IMR-90 (cell line): ENCODE results near the gene NT5M. TPM values are rescaled to one million over a fixed set of nuclear protein-coding genes. Genes with fewer than 3 reads are reported as not detected.
A peak's percentile ranks its signal among the peaks of the same experiment; 100 is the strongest.

Experiments used
- ATAC-seq: fragments of 200-7000 bp; cut with Tn5 transposase; 2 replicates; pipeline ENCODE4 v1.9.1; 2020; ENCODE audit warnings: low read depth, mild to moderate bottlenecking, moderate library complexity
- BruUV-seq: library from RNA; stranded (reverse); fragments of 400-500 nt; replicated peaks from 2 replicates; lab custom pipeline; 2021; lab: Mats Ljungman, UMichigan
- CTCF ChIA-PET: fragments of 300-600 bp; formaldehyde crosslinking; extraction: SDS; loops from one replicate; lab custom pipeline; 2021; ENCODE audit warnings: antibody characterized with exemption; lab: Yijun Ruan, JAX
- POLR2A ChIA-PET: fragments of 300-600 bp; sonication (Branson Sonifier 250); formaldehyde crosslinking; loops from one replicate; lab custom pipeline; 2022; ENCODE audit warnings: antibody characterized with exemption; ENCODE audit not compliant: unreplicated experiment; lab: Charles Lee
- DNase-seq: peaks from one replicate; pipeline ENCODE4 v3.0.0; 2013
- H2AFZ ChIP-seq: replicated peaks from 2 replicates; pipeline ENCODE3; 2013; ENCODE audit warnings: low read length, mild to moderate bottlenecking; ENCODE audit not compliant: poor library complexity
- H2AK5ac ChIP-seq: 2 replicates; pipeline ENCODE4 v1.6.1; 2013; ENCODE audit warnings: low read depth, low read length, inconsistent platforms
- H2AK9ac ChIP-seq: replicated peaks from 2 replicates; pipeline ENCODE3; 2013; ENCODE audit warnings: mild to moderate bottlenecking, low read depth, low read length, moderate library complexity; ENCODE audit not compliant: poor library complexity
- H2BK120ac ChIP-seq: 2 replicates; pipeline ENCODE4 v1.6.1; 2013; ENCODE audit warnings: low read depth, low read length, inconsistent platforms
- H2BK15ac ChIP-seq: 3 replicates; pipeline ENCODE4 v1.6.1; 2013; ENCODE audit warnings: low read depth, low read length, inconsistent platforms
- H2BK20ac ChIP-seq: 2 replicates; pipeline ENCODE4 v1.6.1; 2013; ENCODE audit warnings: low read depth, mild to moderate bottlenecking, inconsistent platforms, low read length, moderate library complexity
- H2BK5ac ChIP-seq: 2 replicates; pipeline ENCODE4 v1.6.1; 2013; ENCODE audit warnings: mild to moderate bottlenecking, low read depth, low read length, inconsistent platforms; ENCODE audit not compliant: poor library complexity, severe bottlenecking
- H3K14ac ChIP-seq: replicated peaks from 2 replicates; pipeline ENCODE4 v1.6.1; 2013; ENCODE audit warnings: low read depth, low read length, inconsistent platforms
- H3K18ac ChIP-seq: 2 replicates; pipeline ENCODE4 v1.6.1; 2013; ENCODE audit warnings: low read depth, low read length, control low read depth
- H3K23ac ChIP-seq: 2 replicates; pipeline ENCODE4 v1.6.1; 2013; ENCODE audit warnings: low read depth, low read length, inconsistent platforms
- H3K27ac ChIP-seq: 2 replicates; pipeline ENCODE4 v1.5.1; 2013; ENCODE audit warnings: mild to moderate bottlenecking, control low read depth, low read length; ENCODE audit not compliant: insufficient read depth
- H3K27me3 ChIP-seq: 2 replicates; pipeline ENCODE4 v1.6.1; 2013; ENCODE audit warnings: low read length; ENCODE audit not compliant: control insufficient read depth, insufficient read depth
- H3K36me3 ChIP-seq: 2 replicates; pipeline ENCODE4 v1.6.1; 2013; ENCODE audit warnings: low read length, mixed read lengths; ENCODE audit not compliant: control insufficient read depth, insufficient read depth
- H3K4ac ChIP-seq: 2 replicates; pipeline ENCODE4 v1.6.1; 2013; ENCODE audit warnings: low read depth, low read length, inconsistent platforms
- H3K4me1 ChIP-seq: 2 replicates; pipeline ENCODE4 v1.6.1; 2013; ENCODE audit warnings: low read length, mixed read lengths; ENCODE audit not compliant: control insufficient read depth, insufficient read depth
- H3K4me2 ChIP-seq: 2 replicates; pipeline ENCODE4 v1.6.1; 2013; ENCODE audit warnings: low read depth, mild to moderate bottlenecking, control low read depth, low read length, moderate library complexity
- H3K4me3 ChIP-seq: 2 replicates; pipeline ENCODE4 v1.5.1; 2013; ENCODE audit warnings: low read depth, mild to moderate bottlenecking, control low read depth, low read length, moderate library complexity; ENCODE audit not compliant: insufficient read depth
- H3K56ac ChIP-seq: 2 replicates; pipeline ENCODE4 v1.6.1; 2013; ENCODE audit warnings: low read length, inconsistent platforms; ENCODE audit not compliant: insufficient read depth; ENCODE audit errors: extremely low read depth
- H3K79me1 ChIP-seq, 2 experiments: 2 replicates each; pipeline ENCODE4 v1.6.1; 2013; ENCODE audit warnings: low read length in 2 of 2, inconsistent platforms in 1 of 2, low read depth in 1 of 2
- H3K9ac ChIP-seq: 2 replicates; pipeline ENCODE4 v1.6.1; 2013; ENCODE audit warnings: low read depth, low read length, control low read depth
- H3K9me1 ChIP-seq: 2 replicates; pipeline ENCODE4 v1.6.1; 2013; ENCODE audit warnings: low read length, inconsistent platforms; ENCODE audit not compliant: insufficient read depth
- H3K9me3 ChIP-seq: 2 replicates; pipeline ENCODE4 v1.6.1; 2013; ENCODE audit warnings: low read length; ENCODE audit not compliant: control insufficient read depth, insufficient read depth
- H4K20me1 ChIP-seq: 2 replicates; pipeline ENCODE4 v1.6.1; 2013; ENCODE audit warnings: low read length, inconsistent platforms; ENCODE audit not compliant: insufficient read depth
- H4K5ac ChIP-seq: 2 replicates; pipeline ENCODE4 v1.6.1; 2013; ENCODE audit warnings: mild to moderate bottlenecking, low read depth, low read length, control low read depth
- H4K8ac ChIP-seq, 2 experiments: 2 replicates each; pipeline ENCODE4 v1.6.1; 2013; ENCODE audit warnings: low read depth in 2 of 2, low read length in 2 of 2, control low read depth in 1 of 2, inconsistent platforms in 1 of 2
- H4K91ac ChIP-seq: 2 replicates; pipeline ENCODE4 v1.6.1; 2013; ENCODE audit warnings: low read depth, low read length, inconsistent platforms; ENCODE audit not compliant: insufficient read depth
- CEBPB ChIP-seq: IDR thresholded peaks from 2 replicates; pipeline ENCODE4 v1.6.1; 2012; ENCODE audit warnings: low read depth, low read length, improper control_type of control experiment
- CHD1 ChIP-seq: IDR thresholded peaks from 2 replicates; pipeline ENCODE4 v1.6.1; 2012; ENCODE audit warnings: low read depth, low read length, improper control_type of control experiment
- FOS ChIP-seq: fragments of 150-350 bp; IDR thresholded peaks from 2 replicates; pipeline ENCODE4 v1.6.1; 2016; ENCODE audit warnings: low read depth, low read length
- MAFK ChIP-seq: IDR thresholded peaks from 2 replicates; pipeline ENCODE4 v1.6.1; 2012; ENCODE audit warnings: low read depth, low read length, improper control_type of control experiment
- MAZ ChIP-seq: IDR thresholded peaks from 2 replicates; pipeline ENCODE4 v1.6.1; 2012; ENCODE audit warnings: low read depth, mild to moderate bottlenecking, low read length, improper control_type of control experiment, moderate library complexity, borderline replicate concordance
- MXI1 ChIP-seq: IDR thresholded peaks from 2 replicates; pipeline ENCODE4 v1.6.1; 2012; ENCODE audit warnings: low read depth, mild to moderate bottlenecking, low read length, moderate library complexity, borderline replicate concordance
- NFE2L2 ChIP-seq: fragments of 150-350 bp; IDR thresholded peaks from 2 replicates; pipeline ENCODE4 v1.6.1; 2016; ENCODE audit warnings: low read depth, mild to moderate bottlenecking, low read length
- POLR2A ChIP-seq: IDR thresholded peaks from 2 replicates; pipeline ENCODE4 v1.6.1; 2012; ENCODE audit warnings: mild to moderate bottlenecking, low read depth, low read length
- RAD21 ChIP-seq: IDR thresholded peaks from 2 replicates; pipeline ENCODE4 v1.6.1; 2012; ENCODE audit warnings: low read length, improper control_type of control experiment
- RCOR1 ChIP-seq: IDR thresholded peaks from 2 replicates; pipeline ENCODE4 v1.6.1; 2012; ENCODE audit warnings: mild to moderate bottlenecking, low read length, improper control_type of control experiment; ENCODE audit not compliant: insufficient replicate concordance
- RFX5 ChIP-seq: IDR thresholded peaks from 2 replicates; pipeline ENCODE4 v1.8.0; 2012; ENCODE audit warnings: low read depth, mild to moderate bottlenecking, low read length, moderate library complexity
- SMC3 ChIP-seq: fragments of 150-350 bp; IDR thresholded peaks from 2 replicates; pipeline ENCODE4 v1.6.1; 2016; ENCODE audit warnings: low read depth, mild to moderate bottlenecking, antibody characterized with exemption, low read length, moderate library complexity
- USF2 ChIP-seq: fragments of 150-350 bp; IDR thresholded peaks from 2 replicates; pipeline ENCODE4 v1.6.1; 2017; ENCODE audit warnings: mild to moderate bottlenecking, antibody characterized with exemption, low read length, low read depth
- WGBS, 2 experiments: methylation state at CpG; one replicate each; pipeline versions ENCODE4 v1.1.5 to v1.1.7; 2013; ENCODE audit warnings: missing lambda C conversion rate in 2 of 2; ENCODE audit not compliant: insufficient read length in 1 of 2; ENCODE audit errors: extremely low coverage in 2 of 2; 5-methylcytosine and 5-hydroxymethylcytosine counted together
- dilution Hi-C: fragments of 300-500 bp; cut with HindIII; formaldehyde crosslinking; loops from one replicate; pipeline ENCODE4 v1.14.3; 2018; ENCODE audit warnings: low sequenced_read_pairs; ENCODE audit not compliant: unreplicated experiment
- in situ Hi-C: fragments of 300-500 bp; cut with MboI; formaldehyde crosslinking; loops from 3 replicates; pipeline ENCODE4 v1.14.3; 2019; ENCODE audit warnings: low sequenced_read_pairs, inconsistent platforms, mixed read lengths
- intact Hi-C: fragments of 100-400 bp; cut with micrococcal nuclease; formaldehyde crosslinking; loops from 2 replicates; pipeline ENCODE4 v1.10.0; 2022
- polyA plus RNA-seq, 3 experiments: library from polyadenylated mRNA; depleted of rRNA; stranded (reverse); fragments of >200 nt; gene quantifications; 2 replicates each; pipeline ENCODE4 v1.2.3, GENCODE V29; 2012; ENCODE audit warnings: low replicate concordance in 1 of 3
- total RNA-seq: library from RNA; depleted of rRNA; stranded (reverse); fragments of >200 nt; gene quantifications from 2 replicates; pipeline ENCODE4 v1.2.3, GENCODE V29; 2012
- TF ChIP-seq, protein P1 (sequence below): conservative IDR thresholded peaks from 2 replicates; pipeline ENCODE4 v1.5.1; 2012; ENCODE audit warnings: mild to moderate bottlenecking, low read depth, low read length, improper control_type of control experiment

NT5M gene
- total and polyA plus RNA-seq, 2 of the 4 experiments (the other 2 are of a cell fraction): 0.18 to 0.32 TPM

DNA sequence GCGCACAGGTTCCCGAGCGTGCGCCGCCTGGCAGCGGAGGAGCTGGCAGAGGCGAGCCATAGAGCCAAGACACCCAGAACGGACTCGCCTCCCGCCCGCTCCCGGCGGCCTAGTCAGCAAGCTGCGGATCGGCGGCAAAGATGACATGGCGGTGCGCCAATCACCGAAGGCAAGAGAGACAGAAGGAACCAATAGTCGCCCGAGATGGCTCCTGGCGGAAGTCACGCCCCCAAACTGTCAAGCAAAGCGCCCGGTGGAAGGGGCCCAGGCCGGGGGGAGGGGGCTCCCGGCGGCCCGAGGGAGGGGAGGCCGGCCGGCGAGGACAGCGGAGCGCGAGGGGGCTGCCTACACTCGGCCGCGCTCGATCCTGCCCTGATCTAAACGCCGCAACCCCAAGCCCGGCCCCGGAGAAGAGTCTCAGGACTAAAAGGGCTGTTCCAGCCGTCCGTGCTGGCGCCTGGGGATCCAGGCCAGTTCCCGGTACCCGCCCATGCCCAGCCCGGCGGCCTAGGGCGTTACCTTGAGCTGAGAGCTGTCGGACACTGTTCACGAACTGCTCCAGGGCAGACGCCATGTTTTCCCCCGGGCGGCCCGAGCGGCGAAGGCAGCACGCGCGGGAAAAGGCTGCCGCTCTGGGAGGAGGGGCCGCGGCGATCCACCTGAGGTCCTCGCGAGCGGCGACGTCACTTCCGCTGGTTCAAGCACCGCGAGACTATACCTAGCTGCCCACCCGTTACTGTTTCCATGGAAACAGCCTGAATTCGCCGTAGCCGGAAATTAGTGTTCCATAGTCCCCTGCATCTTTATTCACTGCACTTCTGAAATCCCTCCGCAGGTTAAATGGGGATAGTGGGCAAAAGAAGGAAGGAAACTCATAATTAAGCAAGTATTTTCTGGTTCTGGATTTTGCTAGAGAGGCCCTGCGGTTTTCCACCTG lies 22.3 kb upstream of the NT5M start, which contains the start of gene COPS3:
COPS3 (minus strand) TSS at position 634 of the 937 bp plus-strand sequence; CDS start at position 574, 60 bp downstream.
- no peak within 1 kb of the TSS for H2BK15ac ChIP-seq
- ChIA-PET CTCF (interaction anchor here (0.7 kb wide), 1 partner anchor 333 kb away, joined by 4 read pairs; no protein-coding TSS in a partner anchor), POLR2A (interaction anchor here (0.5 kb wide), 1 partner anchor 17 kb away, joined by 18 read pairs; no protein-coding TSS in a partner anchor)
- peak within 1 kb of the TSS; percentile 98 for H2AK9ac ChIP-seq
- peak within 1 kb of the TSS; percentile 79 for H2BK5ac ChIP-seq
- H3K18ac ChIP-seq: peak within 1 kb of the TSS; percentile 30; the same call in 1 of the 2 replicates
- peaks cover 23% of the 10 kb centered on the region; the same call in 1 of the 2 replicates for H4K20me1 ChIP-seq
- DNase-seq (peak; percentile 98), ATAC-seq (peak; percentile 96)
- H3K4me3 ChIP-seq: peak within 1 kb of the TSS; percentile 75
- H3K9ac ChIP-seq: peak within 1 kb of the TSS; percentile 84
- H3K79me1 ChIP-seq: peaks cover 3 to 37% of the 10 kb centered on the region in 2 experiments; a peak in 3 of 4 replicates
- peaks cover 9% of the 10 kb centered on the region for H3K9me1 ChIP-seq
- intact Hi-C loops (no loop called here), dilution Hi-C loops (no loop called here), in situ Hi-C loops (no loop called here)
- H3K27ac ChIP-seq: peak within 1 kb of the TSS; percentile 85
- peak within 1 kb of the TSS; percentile 82 to 99 for H4K8ac ChIP-seq
- H3K36me3 ChIP-seq: peaks cover 1% of the 10 kb centered on the region
- no TSS peak for BruUV-seq
- peak within 1 kb of the TSS; percentile 35; the same call in 1 of the 2 replicates for H2BK20ac ChIP-seq
- peak within 1 kb of the TSS; percentile 97 for H3K23ac ChIP-seq
- no peaks in the 10 kb centered on the region for H3K27me3 ChIP-seq
- peak within 1 kb of the TSS; percentile 91 for H3K4ac ChIP-seq
- peak within 1 kb of the TSS; percentile 84 for H2AK5ac ChIP-seq
- peak within 1 kb of the TSS; percentile 79 for H4K91ac ChIP-seq
- H3K4me2 ChIP-seq: peak within 1 kb of the TSS; percentile 95
- peak within 1 kb of the TSS; percentile 97 for H4K5ac ChIP-seq
- H3K9me3 ChIP-seq: no peaks in the 10 kb centered on the region
- peaks cover 4% of the 10 kb centered on the region for H3K4me1 ChIP-seq
- H2BK120ac ChIP-seq: peak within 1 kb of the TSS; percentile 26; the same call in 1 of the 2 replicates
- peak within 1 kb of the TSS; percentile 98 for H3K14ac ChIP-seq
- 1% methylated on average over 42 of the region's 80 CpGs; no CpG with 5 or more reads in 1 of the 2 experiments for whole genome bisulfite sequencing, 2 experiments
- peak within 1 kb of the TSS; percentile 98 for H2AFZ ChIP-seq
- H3K56ac ChIP-seq: peak within 1 kb of the TSS; percentile 71
- TF ChIP-seq CHD1 (no peak), MAFK (peak; percentile 89), RFX5 (0 out of 2 replicates have a peak, but pooled peaks have one; percentile 37), SMC3 (no peak), USF2 (peak; percentile 46), NFE2L2 (no peak), RCOR1 (peak; percentile 15), CEBPB (peak; percentile 67), POLR2A (peak; percentile 82), MAZ (peak; percentile 40; the same call in 1 of the 2 replicates), FOS (no peak; the same call in 1 of the 2 replicates), RAD21 (0 out of 2 replicates have a peak, but pooled peaks have one; percentile 2), MXI1 (peak; percentile 81)
- TF ChIP-seq, protein P1, sequence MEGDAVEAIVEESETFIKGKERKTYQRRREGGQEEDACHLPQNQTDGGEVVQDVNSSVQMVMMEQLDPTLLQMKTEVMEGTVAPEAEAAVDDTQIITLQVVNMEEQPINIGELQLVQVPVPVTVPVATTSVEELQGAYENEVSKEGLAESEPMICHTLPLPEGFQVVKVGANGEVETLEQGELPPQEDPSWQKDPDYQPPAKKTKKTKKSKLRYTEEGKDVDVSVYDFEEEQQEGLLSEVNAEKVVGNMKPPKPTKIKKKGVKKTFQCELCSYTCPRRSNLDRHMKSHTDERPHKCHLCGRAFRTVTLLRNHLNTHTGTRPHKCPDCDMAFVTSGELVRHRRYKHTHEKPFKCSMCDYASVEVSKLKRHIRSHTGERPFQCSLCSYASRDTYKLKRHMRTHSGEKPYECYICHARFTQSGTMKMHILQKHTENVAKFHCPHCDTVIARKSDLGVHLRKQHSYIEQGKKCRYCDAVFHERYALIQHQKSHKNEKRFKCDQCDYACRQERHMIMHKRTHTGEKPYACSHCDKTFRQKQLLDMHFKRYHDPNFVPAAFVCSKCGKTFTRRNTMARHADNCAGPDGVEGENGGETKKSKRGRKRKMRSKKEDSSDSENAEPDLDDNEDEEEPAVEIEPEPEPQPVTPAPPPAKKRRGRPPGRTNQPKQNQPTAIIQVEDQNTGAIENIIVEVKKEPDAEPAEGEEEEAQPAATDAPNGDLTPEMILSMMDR: no peak
